Effector memory CD8-positive, alpha-beta T cell (primary cell): Measurements from ENCODE around the gene NDST1.

Source experiments
- ATAC-seq: fragments of 150-1000 bp; cut with Tn5 transposase; replicated peaks from 2 replicates; pipeline ENCODE4 v1.10.0; 2021; ENCODE audit warnings: mild to moderate bottlenecking, moderate library complexity
- DNase-seq, 3 experiments: peaks; one replicate each; pipeline ENCODE4 v3.0.0; 2021
- H3K27ac Mint-ChIP-seq, 2 donors: one replicate each; pipeline ENCODE4 v1.8.0; 2022; ENCODE audit warnings: mild to moderate bottlenecking in 2 of 2, mixed read lengths in 2 of 2, moderate library complexity in 2 of 2
- H3K27me3 Mint-ChIP-seq, 2 donors: one replicate each; pipeline ENCODE4 v1.8.0; 2022; ENCODE audit warnings: mixed read lengths in 2 of 2
- H3K36me3 Mint-ChIP-seq: one replicate; pipeline ENCODE4 v1.8.0; 2022; ENCODE audit warnings: mild to moderate bottlenecking, moderate library complexity, mixed read lengths; ENCODE audit not compliant: insufficient read depth
- H3K4me1 Mint-ChIP-seq, 2 donors: one replicate each; pipeline ENCODE4 v1.8.0; 2022; ENCODE audit warnings: low read depth in 2 of 2, mixed read lengths in 2 of 2
- H3K4me3 Mint-ChIP-seq, 2 donors: one replicate each; pipeline ENCODE4 v1.8.0; 2022; ENCODE audit warnings: mild to moderate bottlenecking in 2 of 2, mixed read lengths in 2 of 2, moderate library complexity in 2 of 2
- H3K9me3 Mint-ChIP-seq, 2 donors: one replicate each; pipeline ENCODE4 v1.8.0; 2022; ENCODE audit warnings: mixed read lengths in 2 of 2

Gene NDST1

DNA sequence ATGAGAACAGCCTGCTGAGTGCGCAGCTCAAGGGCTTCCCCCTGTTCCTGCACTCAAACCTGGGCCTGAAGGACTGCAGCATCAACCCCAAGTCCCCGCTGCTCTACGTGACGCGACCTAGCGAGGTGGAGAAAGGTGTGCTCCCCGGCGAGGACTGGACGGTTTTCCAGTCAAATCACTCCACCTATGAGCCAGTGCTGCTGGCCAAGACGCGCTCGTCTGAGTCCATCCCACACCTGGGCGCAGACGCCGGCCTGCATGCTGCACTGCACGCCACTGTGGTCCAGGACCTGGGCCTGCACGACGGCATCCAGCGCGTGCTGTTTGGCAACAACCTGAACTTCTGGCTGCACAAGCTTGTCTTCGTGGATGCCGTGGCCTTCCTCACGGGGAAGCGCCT lies 19.9 kb downstream of the NDST1 start:
- Mint-ChIP-seq H3K4me3 (no peak overlapping the region), H3K36me3 (peaks cover 3% of the 10 kb centered on the region), H3K27me3 (no peaks in the 10 kb centered on the region), H3K9me3 (no peaks in the 10 kb centered on the region), H3K27ac (no peak overlapping the region), H3K4me1 (peaks cover 9 to 10% of the 10 kb centered on the region in 2 donors)
- ATAC-seq (no peak), DNase-seq (no peak)

DNA sequence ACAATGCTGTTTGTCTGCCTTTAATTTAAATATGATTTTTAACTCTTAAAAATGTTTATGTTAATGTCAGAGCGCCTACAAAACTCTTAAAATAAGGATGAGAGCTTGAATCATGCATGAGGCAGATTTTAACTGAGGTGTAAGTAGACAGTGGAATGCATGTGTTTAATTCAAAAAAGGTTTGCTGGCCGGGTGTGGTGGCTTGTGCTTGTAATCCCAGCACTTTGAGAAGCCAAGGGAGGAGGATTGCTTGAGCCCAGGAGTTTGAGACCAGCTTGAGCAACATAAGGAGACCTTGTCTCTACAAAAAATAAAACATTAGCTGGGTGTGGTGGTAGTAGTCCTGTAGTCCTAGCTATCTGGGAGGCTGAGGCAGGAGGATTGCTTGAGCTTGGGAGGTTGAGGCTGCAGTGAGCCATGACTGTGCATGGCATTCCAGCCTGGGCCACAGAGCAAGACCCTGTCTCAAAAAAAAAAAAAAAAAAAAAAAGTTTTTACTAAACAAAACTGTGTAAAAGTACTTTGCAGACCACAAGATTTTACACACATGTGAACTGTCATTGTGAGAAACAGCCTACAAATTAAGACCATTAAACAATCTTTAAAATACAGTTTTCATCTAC lies 21.1 kb downstream of the NDST1 start:
- no peaks in the 10 kb centered on the region for H3K27me3 Mint-ChIP-seq
- no peak for ATAC-seq

DNA sequence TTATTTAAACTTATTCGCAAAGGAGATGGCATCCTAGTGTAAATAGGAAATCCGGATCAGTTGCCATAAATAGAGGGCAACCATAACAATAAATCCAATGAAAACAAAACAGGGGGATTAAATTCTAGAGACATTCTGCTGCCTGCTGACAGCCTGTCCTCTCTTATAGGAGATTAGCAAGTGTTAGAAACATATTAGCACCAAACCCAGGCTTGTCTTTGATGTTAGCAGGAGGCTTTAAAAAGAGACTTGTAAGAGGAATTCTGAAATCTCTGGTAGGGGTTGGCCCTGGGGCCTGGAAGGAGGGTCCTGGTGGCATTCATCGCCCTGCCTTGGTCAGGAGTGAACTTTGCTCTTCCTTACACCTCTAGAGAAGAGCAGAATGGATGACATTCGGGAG lies 21.6 kb downstream of the NDST1 start:
- DNase-seq, result no peak
- no peak for ATAC-seq
- H3K4me1 Mint-ChIP-seq, result peaks cover 9 to 10% of the 10 kb centered on the region in 2 donors
- H3K9me3 Mint-ChIP-seq, result no peaks in the 10 kb centered on the region
- no peak overlapping the region for H3K4me3 Mint-ChIP-seq
- no peak overlapping the region for H3K27ac Mint-ChIP-seq
- no peaks in the 10 kb centered on the region for H3K27me3 Mint-ChIP-seq
- H3K36me3 Mint-ChIP-seq, result no peaks in the 10 kb centered on the region

More for the DNA sequence above, 21.1 kb downstream of the NDST1 start:
- DNase-seq, result no peak
- Mint-ChIP-seq H3K9me3 (no peaks in the 10 kb centered on the region), H3K4me1 (peaks cover 9 to 10% of the 10 kb centered on the region in 2 donors), H3K27ac (no peak overlapping the region), H3K4me3 (no peak overlapping the region), H3K36me3 (no peaks in the 10 kb centered on the region)

DNA sequence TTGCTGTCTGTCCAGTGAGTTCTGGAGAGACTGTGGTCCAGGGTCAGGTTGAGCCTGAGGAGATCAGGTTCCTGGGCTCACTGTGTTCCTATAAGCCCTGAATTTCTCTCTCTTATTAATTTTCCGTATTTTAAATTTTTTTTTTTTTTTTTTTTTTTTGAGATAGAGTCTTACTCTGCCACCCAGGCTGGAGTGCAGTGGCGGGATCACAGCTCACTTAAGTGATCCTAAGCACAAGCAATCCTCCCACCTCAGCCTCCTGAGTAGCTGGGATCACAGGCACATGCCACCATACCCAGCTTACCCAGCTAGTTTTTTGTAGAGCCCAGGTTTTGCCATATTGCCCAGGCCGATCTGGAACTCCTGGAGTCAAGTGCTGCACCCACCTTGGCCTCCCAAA lies 22.5 kb downstream of the NDST1 start:
- H3K36me3 Mint-ChIP-seq, result no peaks in the 10 kb centered on the region
- no peaks in the 10 kb centered on the region for H3K27me3 Mint-ChIP-seq
- ATAC-seq (no peak), DNase-seq (no peak)
- peaks cover 9 to 10% of the 10 kb centered on the region in 2 donors for H3K4me1 Mint-ChIP-seq
- H3K9me3 Mint-ChIP-seq, result no peaks in the 10 kb centered on the region
- no peak overlapping the region for H3K27ac Mint-ChIP-seq
- H3K4me3 Mint-ChIP-seq, result no peak overlapping the region

DNA sequence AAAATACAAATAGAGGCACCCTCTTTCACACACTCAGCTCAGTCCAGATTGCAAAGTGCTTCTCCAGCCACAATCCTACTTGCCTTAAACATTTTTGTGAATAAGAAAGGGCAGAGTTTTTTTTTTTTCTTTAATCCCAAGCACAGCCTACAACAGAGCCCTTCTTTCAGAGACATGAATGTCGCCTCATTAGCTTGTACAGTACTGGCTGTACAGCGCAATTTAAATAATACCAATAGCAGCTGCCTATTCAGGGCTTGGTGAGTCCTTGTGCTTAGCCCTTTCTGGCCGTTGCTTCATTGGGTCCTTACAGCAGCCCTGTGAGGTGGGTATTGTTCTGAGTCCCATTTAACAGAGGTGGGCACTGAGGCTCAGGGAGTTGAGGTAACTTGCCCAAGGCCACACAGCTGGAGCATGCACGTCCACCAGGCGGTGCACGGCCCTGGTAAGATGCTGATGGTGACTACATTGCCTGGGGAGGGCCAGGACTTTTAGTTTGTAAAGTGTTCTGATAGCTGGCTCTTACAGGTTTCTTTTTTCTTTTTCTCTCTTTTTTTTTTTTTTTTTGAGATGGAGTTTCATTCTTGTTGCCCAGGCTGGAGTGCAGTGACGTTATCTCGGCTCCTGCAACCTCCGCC lies 23.1 kb downstream of the NDST1 start:
- no peaks in the 10 kb centered on the region for H3K9me3 Mint-ChIP-seq
- H3K36me3 Mint-ChIP-seq, result no peaks in the 10 kb centered on the region
- DNase-seq (no peak), ATAC-seq (no peak)
- no peak overlapping the region for H3K27ac Mint-ChIP-seq
- H3K4me3 Mint-ChIP-seq, result no peak overlapping the region
- peaks cover 9 to 10% of the 10 kb centered on the region in 2 donors for H3K4me1 Mint-ChIP-seq
- H3K27me3 Mint-ChIP-seq, result no peaks in the 10 kb centered on the region

DNA sequence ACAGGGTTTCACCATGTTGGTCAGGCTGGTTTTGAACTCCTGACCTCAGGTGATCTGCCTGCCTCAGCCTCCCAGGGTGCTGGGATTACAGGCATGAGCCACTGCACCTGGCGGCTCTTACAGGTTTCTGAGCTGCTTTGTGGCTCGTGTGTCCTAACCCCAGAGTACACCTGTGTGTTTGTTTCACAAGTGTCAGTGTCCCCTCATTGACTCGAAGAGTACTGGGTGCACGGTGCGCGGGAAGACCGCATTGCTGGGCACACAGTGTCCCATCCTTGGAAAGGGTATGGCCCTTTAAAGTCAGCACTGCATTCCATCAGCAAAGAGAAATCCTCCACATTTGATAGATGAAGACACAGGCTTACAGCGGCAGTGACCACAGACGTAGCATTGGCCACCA lies 23.8 kb downstream of the NDST1 start:
- Mint-ChIP-seq H3K36me3 (no peaks in the 10 kb centered on the region), H3K9me3 (no peaks in the 10 kb centered on the region), H3K4me1 (peaks cover 7 to 9% of the 10 kb centered on the region in 2 donors), H3K27ac (no peak overlapping the region), H3K27me3 (no peaks in the 10 kb centered on the region), H3K4me3 (no peak overlapping the region)
- DNase-seq, result no peak
- no peak for ATAC-seq

DNA sequence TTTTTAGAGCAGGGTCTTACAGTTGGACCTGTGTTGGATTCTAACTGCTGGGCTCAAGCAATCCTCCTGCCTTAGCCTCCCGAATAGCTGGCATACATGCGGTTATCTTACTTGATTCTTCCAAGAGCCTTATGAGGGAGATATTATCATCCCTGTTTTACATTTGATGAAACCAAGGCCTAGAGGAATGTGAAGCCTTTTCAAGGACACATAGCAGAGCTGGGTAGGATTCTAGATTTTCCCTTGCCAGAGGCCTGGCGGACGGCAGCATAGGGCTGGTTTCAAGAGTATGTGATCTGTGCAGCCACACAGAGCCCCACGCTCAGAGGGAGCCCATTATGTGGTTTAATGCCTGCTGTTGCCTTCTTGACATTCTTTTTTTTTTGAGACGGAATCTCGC lies 24.2 kb downstream of the NDST1 start:
- Mint-ChIP-seq H3K4me3 (no peak overlapping the region), H3K9me3 (no peaks in the 10 kb centered on the region), H3K27ac (no peak overlapping the region), H3K36me3 (no peaks in the 10 kb centered on the region), H3K27me3 (no peaks in the 10 kb centered on the region), H3K4me1 (peaks cover 4% of the 10 kb centered on the region in 2 donors)
- ATAC-seq (no peak), DNase-seq (no peak)

DNA sequence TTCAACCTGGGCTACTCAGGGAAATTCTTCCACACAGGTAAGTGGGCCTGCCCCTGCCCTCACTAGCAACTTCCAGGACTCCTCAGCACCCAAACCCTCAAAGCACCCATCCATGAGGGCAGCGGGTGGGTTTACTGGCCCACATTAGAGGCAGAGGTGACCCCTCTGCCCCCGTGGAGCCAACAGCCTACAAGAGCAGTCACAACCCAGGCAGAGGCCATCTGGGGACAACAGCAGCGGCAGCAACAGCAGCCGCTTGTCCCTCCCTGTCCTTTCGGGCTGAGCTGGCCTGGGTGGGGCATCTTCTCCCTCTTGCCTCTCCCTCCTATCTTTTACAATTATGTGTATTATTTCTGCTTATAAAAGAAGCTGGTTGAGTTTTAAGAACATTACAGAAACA lies 25.1 kb downstream of the NDST1 start:
- ATAC-seq, result no peak
- no peak for DNase-seq
- Mint-ChIP-seq H3K4me1 (no peaks in the 10 kb centered on the region), H3K4me3 (no peak overlapping the region), H3K36me3 (no peaks in the 10 kb centered on the region), H3K27ac (no peak overlapping the region), H3K9me3 (no peaks in the 10 kb centered on the region), H3K27me3 (peaks cover 0 to 7% of the 10 kb centered on the region in 2 donors)

DNA sequence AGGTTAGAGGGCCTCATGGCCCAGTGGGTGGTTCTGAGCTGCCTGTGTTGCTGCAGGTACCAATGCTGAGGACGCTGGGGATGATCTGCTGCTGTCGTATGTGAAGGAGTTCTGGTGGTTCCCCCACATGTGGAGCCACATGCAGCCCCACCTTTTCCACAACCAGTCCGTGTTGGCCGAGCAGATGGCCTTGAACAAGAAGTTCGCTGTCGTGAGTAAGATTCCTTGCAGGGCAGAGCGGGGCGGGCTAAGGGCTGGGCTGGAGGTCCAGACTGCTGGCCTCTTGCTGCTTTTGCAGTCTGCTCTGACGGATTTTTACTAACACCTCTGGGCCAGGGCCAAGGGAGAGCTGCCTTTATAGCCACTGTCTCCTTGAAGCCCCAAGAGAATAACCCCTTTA lies 26.9 kb downstream of the NDST1 start:
- DNase-seq, result no peak
- no peaks in the 10 kb centered on the region for H3K36me3 Mint-ChIP-seq
- no peak overlapping the region for H3K4me3 Mint-ChIP-seq
- no peaks in the 10 kb centered on the region for H3K4me1 Mint-ChIP-seq
- no peak for ATAC-seq
- H3K27me3 Mint-ChIP-seq, result peaks cover 0 to 7% of the 10 kb centered on the region in 2 donors
- no peaks in the 10 kb centered on the region for H3K9me3 Mint-ChIP-seq
- H3K27ac Mint-ChIP-seq, result no peak overlapping the region

DNA sequence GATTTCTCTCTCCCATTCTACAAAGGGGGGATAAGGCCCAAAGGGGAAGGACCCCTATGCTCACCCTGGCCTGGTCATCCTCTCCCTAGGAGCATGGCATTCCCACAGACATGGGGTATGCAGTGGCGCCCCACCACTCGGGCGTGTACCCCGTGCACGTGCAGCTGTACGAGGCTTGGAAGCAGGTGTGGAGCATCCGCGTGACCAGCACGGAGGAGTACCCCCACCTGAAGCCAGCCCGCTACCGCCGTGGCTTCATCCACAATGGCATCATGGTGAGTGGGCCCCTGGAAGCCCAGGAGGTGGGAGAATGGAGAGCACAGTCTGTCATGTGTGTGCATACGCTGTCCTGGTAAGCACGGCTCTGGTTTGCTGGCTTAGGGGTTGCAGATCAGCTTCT lies 27.7 kb downstream of the NDST1 start:
- no peaks in the 10 kb centered on the region for H3K36me3 Mint-ChIP-seq
- no peaks in the 10 kb centered on the region for H3K4me1 Mint-ChIP-seq
- no peak overlapping the region for H3K4me3 Mint-ChIP-seq
- DNase-seq (no peak), ATAC-seq (no peak)
- H3K27ac Mint-ChIP-seq, result no peak overlapping the region
- H3K27me3 Mint-ChIP-seq, result peaks cover 0 to 7% of the 10 kb centered on the region in 2 donors
- H3K9me3 Mint-ChIP-seq, result no peaks in the 10 kb centered on the region

DNA sequence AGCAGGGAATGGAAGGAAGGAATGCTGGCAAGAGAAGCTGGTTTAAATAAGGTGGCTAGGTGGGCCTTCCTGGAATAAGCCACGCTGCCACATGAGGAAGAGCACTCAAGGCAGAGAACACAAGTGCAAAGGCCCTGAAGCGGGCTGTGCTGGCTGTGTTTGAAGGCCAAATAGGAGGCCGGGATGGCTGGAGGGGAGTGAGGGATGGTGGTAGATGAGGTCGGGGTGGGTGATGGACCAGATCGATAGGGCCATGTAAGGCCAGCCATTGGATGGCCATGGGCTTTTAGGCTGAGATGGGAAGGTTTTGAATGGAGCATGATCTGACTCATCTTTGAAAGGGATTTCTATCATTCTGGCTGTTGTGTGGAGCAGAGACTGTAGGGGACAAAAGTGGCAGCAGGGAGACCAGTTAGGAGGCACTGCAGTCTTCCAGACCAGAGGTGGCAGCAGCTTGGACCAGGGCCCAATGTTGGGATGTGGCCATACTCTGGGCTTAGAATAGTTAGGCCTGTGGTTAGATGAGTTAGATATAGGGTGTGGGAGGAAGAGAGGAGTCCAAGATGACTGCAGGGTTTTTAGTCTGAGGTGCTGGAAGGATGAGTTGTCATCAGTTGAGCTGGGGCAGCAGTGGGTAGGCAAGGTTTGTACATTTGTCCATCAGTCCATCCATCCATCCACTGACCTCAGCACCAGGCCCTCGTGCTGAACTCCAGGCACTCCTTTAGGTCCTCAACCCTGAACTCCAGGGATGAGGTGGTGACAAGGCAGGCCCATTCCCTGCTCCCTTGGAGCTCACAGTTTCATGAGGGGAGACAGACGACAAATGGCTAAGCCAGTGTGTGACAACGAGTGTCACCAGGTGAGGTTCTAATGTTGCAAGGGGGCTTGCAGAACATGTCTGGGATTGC lies 30.3 kb downstream of the NDST1 start:
- ATAC-seq, result no peak
- Mint-ChIP-seq H3K4me3 (no peak overlapping the region), H3K27me3 (peaks cover 0 to 7% of the 10 kb centered on the region in 2 donors), H3K36me3 (no peaks in the 10 kb centered on the region), H3K9me3 (no peaks in the 10 kb centered on the region), H3K27ac (no peak overlapping the region), H3K4me1 (no peaks in the 10 kb centered on the region)
- no peak for DNase-seq

DNA sequence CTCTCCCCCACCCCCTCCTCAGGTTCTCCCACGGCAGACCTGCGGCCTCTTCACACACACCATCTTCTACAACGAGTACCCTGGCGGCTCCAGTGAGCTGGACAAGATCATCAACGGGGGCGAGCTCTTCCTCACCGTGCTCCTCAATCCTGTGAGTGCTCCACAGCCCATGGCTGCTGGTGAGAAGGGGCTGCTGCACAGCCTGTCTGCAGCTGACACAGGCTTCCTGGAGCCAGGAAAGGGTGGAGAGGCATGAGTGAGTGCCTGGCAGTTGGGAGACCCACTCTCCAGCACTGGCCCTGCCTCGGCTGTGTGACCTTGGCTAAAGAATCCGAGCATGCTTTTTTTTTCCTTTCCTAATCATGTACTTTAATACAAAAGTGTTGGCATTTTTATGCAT lies 31.3 kb downstream of the NDST1 start:
- Mint-ChIP-seq H3K4me3 (no peak overlapping the region), H3K27ac (no peak overlapping the region), H3K36me3 (no peaks in the 10 kb centered on the region), H3K27me3 (peaks cover 0 to 7% of the 10 kb centered on the region in 2 donors), H3K9me3 (no peaks in the 10 kb centered on the region), H3K4me1 (no peaks in the 10 kb centered on the region)
- ATAC-seq (no peak), DNase-seq (no peak)

DNA sequence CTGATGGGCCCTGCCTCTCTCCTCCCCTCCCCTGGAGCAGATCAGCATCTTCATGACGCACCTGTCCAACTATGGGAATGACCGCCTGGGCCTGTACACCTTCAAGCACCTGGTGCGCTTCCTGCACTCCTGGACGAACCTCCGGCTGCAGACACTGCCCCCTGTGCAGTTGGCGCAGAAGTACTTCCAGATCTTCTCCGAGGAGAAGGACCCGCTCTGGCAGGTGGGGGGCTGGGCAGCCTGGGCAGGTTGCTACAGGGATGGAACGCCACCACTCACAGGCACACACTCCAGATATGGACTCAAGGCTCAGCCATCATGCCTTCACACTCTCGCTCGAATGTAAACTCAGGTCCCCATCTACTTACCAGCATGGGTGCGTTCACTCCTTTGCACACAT lies 32.1 kb downstream of the NDST1 start:
- no peak overlapping the region for H3K27ac Mint-ChIP-seq
- H3K36me3 Mint-ChIP-seq, result no peaks in the 10 kb centered on the region
- ATAC-seq, result no peak
- H3K9me3 Mint-ChIP-seq, result no peaks in the 10 kb centered on the region
- no peak for DNase-seq
- no peak overlapping the region for H3K4me3 Mint-ChIP-seq
- H3K4me1 Mint-ChIP-seq, result no peaks in the 10 kb centered on the region
- H3K27me3 Mint-ChIP-seq, result peaks cover 0 to 7% of the 10 kb centered on the region in 2 donors
